Activated CD4-positive, alpha-beta T cell treated with anti-CD3 and anti-CD28 coated beads, Interleukin-2, amount 50 U/mL, for 48 hours (primary cell): ENCODE measurements around the gene DPYSL5.
"Not testable (repeated sequence)": the region's sequence is repeated elsewhere in the genome, so short reads cannot be mapped to it uniquely, and the experiment has no call there.

Experiments
- DNase-seq, 2 experiments: peaks; one replicate each; pipeline ENCODE4 v3.0.0-alpha.2; 2020

Gene DPYSL5

DNA sequence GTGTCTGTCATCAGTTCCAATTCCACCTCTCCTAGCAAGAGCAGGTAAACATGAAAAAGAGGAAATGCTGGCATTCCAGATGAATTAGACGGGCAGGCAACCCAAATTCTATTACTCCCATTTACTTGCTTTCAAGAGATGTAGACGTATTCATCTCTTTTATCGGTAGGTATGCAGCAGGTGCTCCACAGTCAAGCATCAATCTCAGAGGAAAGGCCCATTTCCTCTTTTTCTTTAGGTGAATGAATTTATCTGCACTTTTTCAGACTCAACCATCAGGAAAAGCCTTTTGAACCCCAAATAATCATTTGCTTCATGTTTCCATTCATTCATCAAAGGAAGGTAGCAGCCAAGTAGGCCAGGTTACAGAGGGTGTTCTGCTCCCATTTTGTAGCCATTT lies 27.9 kb downstream of the DPYSL5 start:
- no peak for DNase-seq

DNA sequence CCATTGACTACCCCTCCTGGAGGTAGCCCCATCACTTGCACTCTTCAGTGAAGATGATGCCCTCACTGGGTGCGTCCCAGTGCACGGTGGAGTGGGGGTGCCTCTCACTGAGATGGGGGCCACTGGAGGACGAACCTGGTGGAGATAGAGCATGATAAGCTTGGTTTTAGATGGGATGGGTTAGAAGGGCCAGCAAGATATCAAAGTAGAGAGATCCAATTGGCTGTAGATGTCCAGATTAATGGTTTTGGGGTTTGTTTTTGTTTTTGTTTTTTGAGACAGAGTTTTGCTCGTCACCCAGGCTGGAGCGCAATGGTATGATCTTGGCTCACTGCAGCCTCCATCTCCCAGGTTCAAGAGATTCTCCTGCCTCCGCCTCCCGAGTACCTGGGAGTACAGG lies 28.3 kb downstream of the DPYSL5 start:
- DNase-seq, result no peak

DNA sequence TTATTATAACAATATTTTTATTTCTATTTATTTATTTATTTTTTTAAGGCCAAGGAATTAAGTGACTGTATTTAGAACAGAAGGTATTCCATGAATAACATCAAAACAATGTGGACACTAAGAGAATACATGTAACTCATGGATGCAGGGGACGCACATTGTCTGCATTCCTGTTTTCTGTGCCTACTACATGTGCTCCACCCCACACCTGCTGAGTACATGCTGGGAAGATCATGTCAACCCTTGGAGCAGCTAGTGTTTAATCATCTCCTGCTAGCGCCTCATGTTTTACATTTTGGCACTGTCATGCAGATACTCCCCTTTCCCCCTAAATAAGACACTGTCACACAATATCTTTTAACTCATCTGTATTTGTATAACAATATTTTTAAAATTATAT lies 29.3 kb downstream of the DPYSL5 start:
- no peak for DNase-seq

DNA sequence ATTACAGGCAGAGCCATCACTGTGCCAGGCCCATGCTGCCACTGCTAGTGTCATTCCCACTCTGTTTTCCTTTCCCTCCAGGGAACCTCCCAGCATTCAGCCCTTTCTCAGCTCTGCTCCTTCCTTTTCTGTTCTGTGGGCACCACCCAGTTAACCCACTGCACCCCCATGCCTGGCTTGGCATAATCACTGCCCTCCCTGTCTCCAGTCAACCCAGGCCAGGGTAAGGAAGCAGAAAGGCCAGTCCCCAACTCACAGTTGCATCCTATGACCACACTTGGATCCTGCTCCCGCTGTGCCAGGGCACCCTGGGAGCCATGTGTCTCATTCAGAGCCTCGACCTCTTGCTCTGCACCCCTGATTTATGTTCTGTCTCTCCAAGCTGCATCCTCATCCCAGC lies 32.2 kb downstream of the DPYSL5 start:
- no peak for DNase-seq

DNA sequence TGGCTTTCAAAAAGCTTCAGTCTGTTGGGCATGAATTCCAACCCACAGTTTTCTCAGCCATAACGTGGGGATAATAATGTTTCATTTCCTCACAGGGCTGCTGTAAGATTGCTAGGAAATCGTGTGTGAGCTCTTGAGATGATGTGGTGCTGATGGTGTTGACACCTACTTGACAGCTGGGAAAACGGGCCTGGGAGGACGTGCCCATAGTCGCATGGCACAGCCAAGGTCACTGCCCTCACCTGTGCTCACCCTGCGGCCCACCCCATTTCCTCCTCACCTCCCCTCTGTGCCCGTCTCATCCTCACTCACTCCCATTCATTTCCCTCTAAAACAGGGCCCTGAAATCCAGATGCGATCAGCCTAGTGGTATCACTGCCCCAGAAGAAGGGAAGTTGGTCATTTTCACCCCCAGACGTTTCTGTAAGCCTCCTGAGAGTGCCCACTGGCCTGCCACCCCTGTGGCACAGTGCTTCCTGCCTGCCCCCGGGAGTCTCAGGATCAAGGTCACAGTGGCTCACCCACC lies 33.0 kb downstream of the DPYSL5 start:
- DNase-seq, result no peak

DNA sequence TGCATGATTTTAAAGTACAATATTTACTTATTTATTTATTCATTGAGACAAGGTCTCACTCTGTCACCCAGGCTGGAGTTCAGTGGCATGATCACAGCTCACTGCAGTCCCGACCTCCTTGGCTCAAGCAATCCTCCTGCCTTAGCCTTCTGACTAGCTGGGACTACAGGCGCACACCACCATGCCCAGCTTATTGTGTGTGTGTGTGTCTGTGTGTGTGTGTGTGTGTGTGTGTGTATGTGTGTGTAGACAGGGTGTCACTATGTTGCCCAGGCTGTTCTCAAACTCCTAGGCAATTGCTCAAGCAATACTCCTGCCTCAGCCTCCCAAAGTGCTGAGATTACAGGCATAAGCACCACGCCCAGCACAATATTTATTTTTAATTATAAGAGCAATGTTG lies 34.3 kb downstream of the DPYSL5 start:
- DNase-seq, result not testable (repeated sequence)

DNA sequence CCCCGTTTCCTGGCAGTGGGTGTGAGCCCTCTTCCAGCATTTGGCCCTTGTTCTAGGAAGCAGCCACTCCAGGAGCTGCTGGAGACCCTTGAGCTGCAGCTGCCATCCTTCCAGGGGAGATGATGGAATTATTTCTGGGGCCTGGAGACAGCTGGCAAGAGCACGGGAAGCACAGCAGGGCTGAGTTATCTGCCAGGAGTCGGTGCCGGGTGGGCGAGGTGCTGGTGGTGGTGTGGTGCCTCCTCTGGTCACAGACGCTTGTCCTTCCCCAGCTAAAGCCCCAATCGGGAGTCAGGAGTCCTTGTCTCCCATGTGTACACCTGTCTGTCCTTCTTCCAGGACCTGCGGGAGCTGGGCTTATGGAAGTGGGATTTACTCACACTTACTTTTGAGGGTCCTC lies 36.0 kb downstream of the DPYSL5 start:
- no peak for DNase-seq

DNA sequence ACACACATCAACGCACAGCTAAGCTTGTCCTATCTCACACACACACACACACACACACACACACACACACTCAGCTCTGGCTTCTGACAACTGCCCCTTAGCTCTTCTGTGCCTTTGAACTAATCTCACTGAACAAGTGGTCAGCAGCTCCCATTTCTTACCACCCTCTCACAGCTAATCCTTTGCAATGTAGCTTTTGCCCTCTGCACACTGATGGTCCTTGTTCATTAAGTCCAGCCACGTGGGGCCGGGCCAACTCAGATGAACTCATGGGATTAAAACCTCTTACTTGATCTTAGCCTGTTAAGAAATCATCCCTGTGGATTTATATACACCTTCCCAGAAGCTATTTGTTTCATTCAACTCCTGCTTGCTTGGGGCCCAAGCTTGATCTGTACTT lies 36.6 kb downstream of the DPYSL5 start:
- no peak for DNase-seq

DNA sequence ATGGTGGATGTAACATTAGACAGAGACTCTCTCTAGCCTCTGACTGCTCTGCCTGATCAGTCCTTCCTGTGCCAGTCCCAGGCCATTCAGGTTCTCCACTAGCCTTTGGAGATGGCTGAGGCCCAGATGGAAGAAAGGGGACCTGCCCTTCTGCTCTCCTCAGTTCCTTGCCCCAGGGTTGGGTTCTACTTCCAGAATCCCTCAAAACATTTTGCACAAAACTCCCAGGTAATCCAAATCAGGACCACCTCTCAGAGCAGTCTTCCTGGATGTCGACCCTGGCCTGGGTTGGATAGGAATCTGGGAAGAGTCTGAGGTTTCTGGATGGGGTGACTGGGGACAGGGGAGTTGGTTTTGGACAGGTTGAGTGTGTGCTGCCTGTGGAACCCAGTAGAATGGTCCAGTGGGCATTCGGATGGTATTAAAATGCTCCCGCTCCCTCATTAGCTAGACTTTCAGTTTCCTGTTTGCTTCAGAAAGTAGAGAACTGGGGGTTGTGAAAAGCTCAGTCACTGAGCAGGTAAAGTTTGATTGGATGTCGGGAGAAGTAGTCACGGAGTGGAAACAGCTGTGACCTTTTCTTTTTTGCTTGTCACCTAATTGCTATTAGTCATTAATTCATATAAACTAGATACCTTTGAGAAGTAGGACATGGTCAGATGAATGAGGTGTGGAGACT lies 37.9 kb downstream of the DPYSL5 start:
- no peak for DNase-seq

DNA sequence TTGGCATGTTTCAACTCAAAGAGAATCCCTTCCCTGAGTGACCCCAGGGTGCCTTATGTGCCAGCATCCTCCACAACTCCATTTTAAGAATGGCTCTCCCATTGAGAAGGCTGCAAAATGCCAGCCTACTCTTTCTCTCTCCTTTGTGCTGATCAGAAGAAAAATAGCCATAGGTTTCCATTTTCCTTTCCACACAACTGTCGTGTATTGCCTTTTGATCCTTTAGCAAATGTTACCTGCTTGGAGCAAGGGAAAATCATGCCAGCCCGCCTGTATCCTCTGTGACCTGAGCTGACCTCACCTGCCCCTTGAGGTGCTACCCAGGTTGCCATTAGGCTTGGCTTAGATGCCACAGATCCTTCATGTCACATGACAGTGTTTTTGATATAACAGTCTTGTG lies 38.8 kb downstream of the DPYSL5 start:
- DNase-seq, result no peak

DNA sequence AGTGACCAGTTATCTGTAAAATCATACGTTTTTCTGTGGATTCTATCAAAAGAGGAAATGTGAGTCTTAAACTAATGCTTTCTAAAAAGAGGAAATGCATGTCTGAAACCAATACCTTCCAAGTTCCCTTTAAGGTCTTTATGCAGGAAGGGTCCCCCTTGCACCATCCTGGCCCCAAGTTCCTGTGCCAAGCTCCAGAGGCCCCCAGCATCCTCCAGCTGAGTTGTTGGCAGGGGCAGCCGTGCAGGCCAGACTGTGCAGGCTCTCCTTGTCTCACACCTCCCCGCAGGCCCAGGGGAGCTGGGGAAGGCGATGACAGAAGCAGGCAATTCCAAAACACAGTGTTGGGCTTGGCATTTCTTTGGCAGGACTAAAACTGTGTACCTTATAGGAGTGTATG lies 39.2 kb downstream of the DPYSL5 start:
- DNase-seq, result no peak

DNA sequence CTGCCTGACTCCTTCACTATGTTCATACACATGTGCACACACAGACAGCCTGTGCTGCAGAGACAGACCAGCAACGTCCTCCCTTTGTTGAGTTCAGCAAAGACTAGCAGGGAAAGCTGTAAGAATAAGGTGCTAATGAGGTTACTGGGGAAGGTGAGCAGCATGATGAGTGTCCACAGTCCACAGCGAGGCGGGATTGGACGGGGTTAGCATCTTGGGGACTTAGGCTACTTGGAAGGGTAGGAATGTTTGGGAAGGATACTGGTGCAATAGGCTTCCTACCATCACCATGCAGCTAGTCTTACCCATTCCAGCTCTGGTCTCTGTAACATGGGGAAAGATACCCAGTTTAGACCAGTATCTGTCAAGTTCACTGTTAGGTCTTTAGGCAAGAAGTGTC lies 41.9 kb downstream of the DPYSL5 start:
- DNase-seq, result no peak

DNA sequence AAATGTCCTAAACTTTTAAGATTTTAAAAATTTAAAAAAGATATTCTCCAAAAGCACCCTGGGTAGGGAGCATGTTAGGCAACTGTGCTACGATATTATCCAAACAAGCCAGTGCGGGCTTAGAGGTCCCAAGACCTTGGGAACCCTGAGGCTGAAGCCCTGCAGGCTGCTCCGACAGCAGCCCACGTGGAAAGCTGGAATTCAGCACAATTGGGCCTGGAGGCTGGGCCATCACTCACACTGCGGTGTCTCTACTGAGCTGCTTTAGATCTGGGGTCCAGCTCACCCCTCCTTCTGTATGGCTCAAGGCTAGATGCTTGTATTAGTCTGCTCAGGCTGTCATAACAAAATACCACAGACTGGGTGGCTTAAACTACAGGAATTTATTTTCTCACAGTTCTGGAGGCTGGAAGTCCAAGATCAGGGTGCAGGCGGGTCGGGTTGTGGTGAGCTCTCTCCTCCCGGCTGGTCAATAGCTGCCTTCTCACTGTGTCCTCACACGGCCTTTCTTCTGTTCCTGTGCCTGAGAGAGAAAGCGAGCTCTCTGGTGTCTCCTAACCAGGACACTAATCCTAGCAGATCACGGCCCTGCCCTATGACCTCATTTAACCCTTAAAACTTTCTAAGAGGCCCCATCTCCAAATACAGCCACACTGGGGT lies 42.5 kb downstream of the DPYSL5 start:
- DNase-seq, result no peak

DNA sequence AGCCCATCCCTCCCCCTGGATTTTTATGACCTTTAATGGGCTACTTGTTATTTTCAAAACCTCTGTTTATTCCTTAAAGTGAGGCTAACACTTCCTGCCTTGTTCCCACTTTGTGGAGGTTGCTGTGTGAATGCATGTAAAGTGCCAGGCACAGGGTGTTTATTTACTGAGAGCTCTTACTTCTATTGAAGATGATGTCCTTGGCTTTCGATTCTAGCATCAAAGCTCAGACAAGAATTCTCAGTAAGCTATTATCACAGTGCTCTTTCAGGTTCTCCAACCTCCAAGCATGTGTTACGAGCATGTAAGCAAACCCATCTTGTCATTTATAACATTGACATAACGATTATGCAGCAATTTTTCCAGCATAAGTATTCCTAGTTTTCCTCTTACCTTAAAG lies 44.2 kb downstream of the DPYSL5 start:
- DNase-seq, result no peak

DNA sequence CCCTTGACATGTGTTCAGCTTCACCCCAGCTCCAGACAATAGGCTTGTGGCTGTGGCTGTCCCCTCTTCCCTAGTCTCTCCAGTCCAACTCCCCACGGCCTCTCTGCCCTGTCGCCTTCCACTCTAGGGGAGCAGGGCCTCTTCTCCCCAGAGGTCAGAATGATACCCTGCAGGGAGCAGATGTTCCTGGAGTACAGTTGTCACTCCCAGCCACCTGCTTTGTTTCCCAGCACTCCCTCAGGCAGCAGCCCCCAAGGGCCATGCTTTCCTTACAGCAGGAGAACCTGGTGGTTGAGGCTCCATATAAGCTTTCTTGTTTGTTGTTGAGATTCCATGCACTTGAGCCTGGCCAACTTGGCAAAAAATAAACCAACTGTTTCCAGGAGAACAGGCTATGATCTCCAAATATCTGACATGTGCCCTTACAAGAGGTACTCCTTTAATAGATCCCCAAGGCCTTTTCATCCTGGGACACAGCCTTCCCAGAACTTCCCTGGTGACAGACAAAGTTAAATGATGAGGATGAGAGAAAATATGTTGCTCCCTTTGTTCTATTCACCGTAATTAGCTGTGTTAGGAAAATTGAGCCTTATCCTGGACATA lies 45.1 kb downstream of the DPYSL5 start:
- DNase-seq, result no peak

DNA sequence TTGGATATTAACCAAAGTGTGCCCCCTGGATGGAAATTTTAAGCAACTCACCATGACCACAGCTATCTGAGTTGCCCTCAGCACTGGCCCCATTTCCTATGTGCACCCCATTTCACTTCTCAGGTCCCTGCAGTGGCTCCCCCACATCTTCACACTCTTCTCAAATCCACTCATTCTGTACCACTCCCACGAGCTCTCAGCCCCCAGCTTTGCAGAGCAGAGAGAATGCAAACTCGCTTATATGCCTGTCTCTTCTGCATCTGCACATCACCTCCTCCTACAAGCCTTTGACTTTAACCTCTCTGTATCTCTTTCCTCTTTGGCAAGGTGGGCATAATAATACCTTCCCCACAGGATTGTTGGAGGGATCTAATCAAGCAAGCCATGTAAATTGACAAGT lies 46.2 kb downstream of the DPYSL5 start:
- no peak for DNase-seq

DNA sequence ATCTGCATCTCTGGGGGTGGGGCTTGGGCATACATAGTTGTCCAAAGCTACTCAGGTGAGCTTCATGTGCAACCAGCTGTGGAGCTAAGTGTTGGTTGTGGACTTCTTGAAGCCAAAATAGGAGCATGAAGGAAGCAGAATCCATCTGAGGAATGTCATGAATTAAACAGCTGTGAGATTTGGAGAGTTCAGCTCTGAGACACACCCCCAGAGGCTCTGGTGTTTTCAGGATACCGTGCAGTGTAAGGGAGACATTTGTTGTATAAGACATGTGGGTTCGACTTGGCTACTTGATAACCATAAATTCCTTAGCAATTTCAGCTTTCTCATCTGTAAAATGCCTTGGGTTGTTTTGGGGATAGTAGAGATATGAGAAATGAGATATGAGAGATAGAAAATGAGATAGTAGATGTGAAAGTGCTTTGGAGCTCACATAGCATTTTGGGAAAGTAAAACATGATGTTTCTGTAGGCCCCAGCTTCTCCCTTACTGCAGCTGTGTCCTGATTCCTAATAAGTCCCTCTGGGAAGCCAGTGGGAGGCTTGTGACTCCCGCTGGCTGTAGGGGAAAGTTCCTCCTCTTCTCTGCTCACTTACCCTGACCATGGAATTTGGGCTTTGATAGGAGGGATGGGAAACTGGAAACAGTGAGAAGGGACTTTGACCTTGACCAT lies 50.0 kb downstream of the DPYSL5 start:
- DNase-seq, result no peak

DNA sequence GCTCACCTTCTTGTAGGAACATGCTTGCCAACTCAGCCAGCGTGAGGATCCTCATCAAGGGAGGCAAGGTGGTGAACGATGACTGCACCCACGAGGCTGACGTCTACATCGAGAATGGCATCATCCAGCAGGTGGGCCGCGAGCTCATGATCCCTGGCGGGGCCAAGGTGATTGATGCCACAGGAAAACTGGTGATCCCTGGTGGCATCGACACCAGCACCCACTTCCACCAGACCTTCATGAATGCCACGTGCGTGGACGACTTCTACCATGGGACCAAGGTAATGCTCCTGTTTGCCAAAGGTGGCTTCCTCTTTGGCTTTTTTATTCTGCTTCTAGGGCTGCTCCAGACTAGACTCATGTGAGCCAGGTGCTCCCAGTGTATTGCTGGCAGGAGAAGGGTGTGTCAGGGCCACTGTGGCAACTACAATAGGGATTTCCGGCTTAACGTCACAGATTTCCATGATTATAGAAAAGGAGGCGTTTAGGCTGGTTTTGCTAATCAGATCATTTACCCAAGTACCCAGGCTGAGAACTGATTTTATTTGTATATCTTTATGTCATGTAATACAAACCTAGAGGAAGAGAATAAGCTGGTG lies 50.6 kb downstream of the DPYSL5 start:
- no peak for DNase-seq

DNA sequence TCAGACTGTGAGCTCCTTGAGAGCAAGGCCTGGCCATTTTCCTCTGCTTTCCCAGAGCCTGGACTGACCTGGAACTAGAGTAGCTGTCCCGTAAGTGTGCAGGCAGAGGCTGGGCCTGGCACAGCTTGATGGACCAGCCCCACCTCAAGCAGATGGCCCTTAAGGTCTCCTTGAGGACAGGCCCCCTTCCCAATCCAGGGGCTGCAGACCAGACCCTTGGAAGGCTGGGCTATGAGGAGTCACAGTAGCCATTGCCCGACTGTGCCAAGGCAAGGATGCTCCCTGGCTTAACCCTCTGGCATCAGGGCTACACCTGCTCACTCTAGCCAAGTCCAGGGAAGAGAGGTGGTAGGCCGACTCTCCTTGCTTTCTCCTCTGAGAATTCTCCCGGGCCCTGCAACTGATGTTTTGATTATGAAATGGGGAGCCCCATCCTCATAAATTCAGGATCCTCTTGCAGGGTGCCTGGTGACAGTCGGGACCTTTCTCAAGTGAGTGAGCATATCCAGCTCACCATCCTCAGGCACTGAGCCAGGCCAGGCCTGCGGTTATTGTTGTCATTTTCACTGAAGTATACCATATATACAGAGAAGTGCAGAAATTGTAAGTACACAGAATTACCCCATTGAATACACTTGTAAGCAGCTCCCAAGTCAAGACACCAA lies 51.7 kb downstream of the DPYSL5 start:
- DNase-seq, result no peak

DNA sequence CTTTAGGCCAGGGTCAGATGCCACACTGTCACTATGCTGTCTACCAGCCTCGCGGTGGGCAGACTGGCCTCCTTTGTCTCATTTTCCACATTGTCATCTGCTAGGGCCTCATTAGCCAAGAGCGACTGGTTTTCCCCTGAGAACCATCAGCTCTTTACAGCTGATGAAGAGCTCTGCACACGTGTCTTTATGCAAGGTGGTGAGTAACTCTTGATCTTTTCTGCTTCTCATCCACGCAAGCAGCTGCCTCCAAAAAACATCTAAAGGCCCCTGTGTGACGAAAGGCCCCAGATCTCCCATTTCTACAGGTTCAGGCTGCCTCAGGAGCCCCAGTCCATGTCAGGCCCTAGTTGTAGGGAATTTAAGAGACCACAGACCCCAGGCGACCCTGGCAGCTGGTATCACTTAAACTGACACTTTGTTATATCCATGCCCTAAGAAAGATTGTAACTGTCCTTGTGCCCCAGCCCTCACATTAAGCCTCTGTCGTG lies 52.9 kb downstream of the DPYSL5 start:
- no peak for DNase-seq

DNA sequence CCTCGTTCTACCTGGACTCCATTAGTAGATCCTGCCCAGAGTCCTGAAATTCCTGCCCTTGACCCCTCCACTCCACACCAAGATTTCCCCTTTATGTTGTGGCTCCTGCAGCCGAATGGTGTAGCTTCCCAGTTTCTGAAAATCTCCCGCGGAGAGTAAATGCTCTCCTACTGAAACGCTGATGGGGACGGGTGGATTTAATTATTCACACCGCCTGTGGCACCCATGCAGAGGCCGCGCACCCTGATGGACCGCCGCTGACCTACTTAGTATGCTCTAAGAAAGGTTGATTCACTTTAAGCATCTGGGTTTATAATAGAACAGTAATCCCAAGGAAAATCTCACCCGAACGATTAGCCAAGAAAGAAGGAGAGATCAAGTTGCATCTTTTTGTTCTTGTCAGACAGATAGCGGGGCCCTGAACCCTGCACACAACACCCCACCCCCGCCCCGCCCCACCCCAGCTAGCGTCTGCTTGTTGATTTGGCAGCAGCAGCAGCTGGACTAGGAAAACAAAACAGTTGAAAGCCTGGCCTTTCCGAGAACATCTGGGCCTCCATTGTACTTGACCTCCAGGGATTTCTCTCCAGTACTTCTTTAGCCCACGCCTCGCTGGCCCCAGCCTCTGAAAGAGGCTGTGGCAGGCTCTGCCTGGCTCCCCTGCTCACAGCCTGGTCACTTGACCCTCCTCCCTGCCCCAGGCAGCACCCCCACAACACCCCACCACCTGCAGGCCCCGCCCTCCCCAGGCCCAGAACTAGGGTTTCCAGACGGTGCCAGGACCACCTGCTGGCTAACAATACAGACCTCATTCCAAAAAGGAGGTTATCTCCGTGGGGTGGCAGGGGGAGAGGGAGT lies 53.6 kb downstream of the DPYSL5 start:
- DNase-seq, result no peak

DNA sequence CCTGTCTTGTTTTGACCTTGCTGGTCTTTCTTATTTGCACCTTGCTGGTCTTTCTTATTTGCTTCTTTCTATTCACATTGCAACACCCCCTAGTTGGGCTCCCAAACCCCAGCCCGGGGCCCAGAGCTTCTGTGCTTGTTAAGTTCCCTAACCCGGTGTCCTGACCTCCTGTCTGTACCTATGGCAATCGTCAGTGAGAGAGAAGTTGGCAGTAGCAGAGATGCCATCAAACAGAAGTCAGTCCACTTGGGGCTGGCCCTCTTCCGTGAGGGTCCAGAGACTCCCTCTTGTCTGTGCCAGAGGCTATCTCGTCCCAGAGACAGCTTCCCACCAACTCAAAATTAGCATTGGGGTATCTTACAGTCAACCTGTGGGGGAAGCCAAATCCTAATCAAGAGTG lies 55.7 kb downstream of the DPYSL5 start:
- no peak for DNase-seq
